Hepatocyte (in vitro differentiated cells): Measurements from ENCODE around the gene SF3B5. TPM values are rescaled to one million over a fixed set of nuclear protein-coding genes. Genes with fewer than 3 reads are reported as not detected.

Source experiments
- DNase-seq: peaks from one replicate; pipeline ENCODE4 v3.0.0-alpha.2; 2016; ENCODE audit warnings: low spot score
- H2AFZ ChIP-seq: fragments of 200-600 bp; sonication (generic); 2 replicates; pipeline ENCODE4 v1.6.0; 2016; ENCODE audit warnings: antibody characterized with exemption, mild to moderate bottlenecking
- H3K27ac ChIP-seq: fragments of 200-600 bp; sonication (generic); 2 replicates; pipeline ENCODE4 v1.5.1; 2016; ENCODE audit warnings: mild to moderate bottlenecking
- H3K27me3 ChIP-seq: fragments of 200-600 bp; sonication (generic); 2 replicates; pipeline ENCODE4 v1.6.1; 2016
- H3K36me3 ChIP-seq: fragments of 200-600 bp; sonication (generic); replicated peaks from 2 replicates; pipeline ENCODE4 v1.5.1; 2016; ENCODE audit warnings: low read depth; ENCODE audit not compliant: insufficient read depth
- H3K4me1 ChIP-seq: fragments of 200-600 bp; sonication (generic); 2 replicates; pipeline ENCODE4 v1.5.1; 2016; ENCODE audit warnings: mild to moderate bottlenecking, moderate library complexity; ENCODE audit not compliant: insufficient read depth
- H3K4me2 ChIP-seq: fragments of 200-600 bp; sonication (generic); 2 replicates; pipeline ENCODE4 v1.6.0; 2016
- H3K4me3 ChIP-seq: fragments of 200-600 bp; sonication (generic); 2 replicates; pipeline ENCODE4 v1.5.1; 2016; ENCODE audit warnings: mild to moderate bottlenecking
- H3K79me2 ChIP-seq: fragments of 200-600 bp; sonication (generic); 2 replicates; pipeline ENCODE4 v1.6.0; 2017; ENCODE audit warnings: mild to moderate bottlenecking
- H3K9me2 ChIP-seq: fragments of 200-600 bp; sonication (generic); replicated peaks from 2 replicates; pipeline ENCODE4 v1.6.0; 2017; ENCODE audit warnings: mild to moderate bottlenecking; ENCODE audit not compliant: insufficient read depth
- H3K9me3 ChIP-seq: fragments of 200-600 bp; sonication (generic); 2 replicates; pipeline ENCODE4 v1.5.1; 2016; ENCODE audit warnings: low read depth, mild to moderate bottlenecking
- H4K20me1 ChIP-seq: fragments of 200-600 bp; sonication (generic); 2 replicates; pipeline ENCODE4 v1.6.0; 2016; ENCODE audit warnings: mild to moderate bottlenecking; ENCODE audit not compliant: insufficient read depth, poor library complexity, severe bottlenecking
- CTCF ChIP-seq: fragments of 200-600 bp; sonication (generic); IDR thresholded peaks from 2 replicates; pipeline ENCODE4 v1.5.1; 2016; ENCODE audit warnings: antibody characterized with exemption, mild to moderate bottlenecking; ENCODE audit not compliant: poor library complexity
- EZH2 ChIP-seq: fragments of 200-600 bp; sonication (generic); IDR thresholded peaks from 2 replicates; pipeline ENCODE4 v1.6.1; 2016; ENCODE audit warnings: antibody characterized with exemption, mild to moderate bottlenecking, borderline replicate concordance
- EZH2phosphoT487 ChIP-seq: fragments of 200-600 bp; sonication (generic); IDR thresholded peaks from one replicate; pipeline ENCODE4 v1.6.1; 2018; ENCODE audit warnings: antibody characterized with exemption, mild to moderate bottlenecking, low read depth, moderate library complexity; ENCODE audit not compliant: unreplicated experiment, severe bottlenecking
- WGBS: methylation state at CpG from one replicate; pipeline ENCODE4 v1.1.6; 2016; ENCODE audit warnings: low lambda C conversion rate; ENCODE audit errors: missing lambda C conversion rate; 5-methylcytosine and 5-hydroxymethylcytosine counted together
- polyA plus RNA-seq: library from polyadenylated mRNA; unstranded; fragments of >200 nt; fragmentation: Nextera tagmentation; extraction: Ambion mirVana; gene quantifications from 2 replicates; pipeline ENCODE4 v1.2.1, GENCODE V29; 2016
- total RNA-seq: library from RNA; depleted of rRNA; stranded (reverse); fragments of >200 nt; gene quantifications from 2 replicates; pipeline ENCODE4 v1.2.3, GENCODE V29; 2014

Gene SF3B5
- total and polyA plus RNA-seq, 2 experiments from 2014 or later = 147 to 155 TPM

GRCh38 chr6:144075187-144075586, 20.2 kb downstream of the SF3B5 start:
- Histone ChIP-seq H3K36me3 (no peaks in the 10 kb centered on the region), H4K20me1 (no peaks in the 10 kb centered on the region), H3K9me3 (no peaks in the 10 kb centered on the region), H3K4me1 (no peaks in the 10 kb centered on the region), H3K27me3 (peaks cover 7% of the 10 kb centered on the region), H3K4me2 (no peak overlapping the region), H3K79me2 (no peaks in the 10 kb centered on the region), H3K9me2 (no peaks in the 10 kb centered on the region), H3K27ac (no peak overlapping the region), H2AFZ (no peak overlapping the region), H3K4me3 (no peak overlapping the region)
- no peak for TF ChIP-seq CTCF
- no peak for TF ChIP-seq EZH2phosphoT487
- TF ChIP-seq EZH2 = no peak
- no peak for DNase-seq
- WGBS = 81% methylated on average over 3 of the region's 3 CpGs

- no peak overlapping the region for H2AFZ ChIP-seq
- H3K4me3 ChIP-seq = no peak overlapping the region
- no peaks in the 10 kb centered on the region for H3K79me2 ChIP-seq
- no peaks in the 10 kb centered on the region for H3K9me3 ChIP-seq
- H3K27ac ChIP-seq = no peak overlapping the region
- TF ChIP-seq EZH2phosphoT487 (no peak), CTCF (no peak), EZH2 (no peak)
- no peaks in the 10 kb centered on the region for H3K36me3 ChIP-seq
- no peak for DNase-seq
- no peaks in the 10 kb centered on the region for H3K4me1 ChIP-seq
- no peak overlapping the region for H3K4me2 ChIP-seq
- H3K27me3 ChIP-seq = peaks cover 9% of the 10 kb centered on the region
- WGBS = 45% methylated on average over 3 of the region's 3 CpGs
- no peaks in the 10 kb centered on the region for H4K20me1 ChIP-seq
- no peaks in the 10 kb centered on the region for H3K9me2 ChIP-seq
Observed at GRCh38 chr6:144073024-144073423, 22.3 kb downstream of the SF3B5 start.

- no peak for DNase-seq
Observed at GRCh38 chr6:144069506-144069905, 25.9 kb downstream of the SF3B5 start.

More at GRCh38 chr6:144069506-144069905, 25.9 kb downstream of the SF3B5 start:
- WGBS = 82% methylated on average over 3 of the region's 3 CpGs
- H3K9me3 ChIP-seq = no peaks in the 10 kb centered on the region
- H3K79me2 ChIP-seq = no peaks in the 10 kb centered on the region
- H3K4me2 ChIP-seq = no peak overlapping the region
- no peaks in the 10 kb centered on the region for H4K20me1 ChIP-seq
- H2AFZ ChIP-seq = no peak overlapping the region
- peaks cover 40% of the 10 kb centered on the region for H3K27me3 ChIP-seq
- no peaks in the 10 kb centered on the region for H3K36me3 ChIP-seq
- peaks cover 5% of the 10 kb centered on the region for H3K4me1 ChIP-seq
- no peak overlapping the region for H3K4me3 ChIP-seq
- no peak for TF ChIP-seq EZH2
- no peak for TF ChIP-seq CTCF
- TF ChIP-seq EZH2phosphoT487 = no peak
- no peaks in the 10 kb centered on the region for H3K9me2 ChIP-seq
- no peak overlapping the region for H3K27ac ChIP-seq
